Osteoblast (primary cell): ENCODE measurements around the gene REXO4. TPM values are rescaled to one million over a fixed set of nuclear protein-coding genes. Genes with fewer than 3 reads are reported as not detected.

Experiments
- DNase-seq: peaks from one replicate; pipeline ENCODE4 v3.0.0; 2011; ENCODE audit warnings: low spot score, mixed read lengths; ENCODE audit not compliant: insufficient read length; ENCODE audit errors: missing footprints
- H2AFZ ChIP-seq: 2 replicates; pipeline ENCODE4 v1.6.0; 2011; ENCODE audit warnings: mild to moderate bottlenecking, low read length
- H3K27ac ChIP-seq: 2 replicates; pipeline ENCODE4 v1.5.1; 2011; ENCODE audit warnings: mild to moderate bottlenecking, low read depth, low read length, moderate library complexity
- H3K27me3 ChIP-seq: 2 replicates; pipeline ENCODE4 v1.6.0; 2012; ENCODE audit warnings: mild to moderate bottlenecking, control low read depth, inconsistent platforms, low read length, moderate library complexity; ENCODE audit not compliant: insufficient read depth
- H3K36me3 ChIP-seq: 2 replicates; pipeline ENCODE4 v1.5.1; 2011; ENCODE audit warnings: mild to moderate bottlenecking, low read length, control low read depth, moderate library complexity; ENCODE audit not compliant: insufficient read depth
- H3K4me1 ChIP-seq: 2 replicates; pipeline ENCODE4 v1.5.1; 2011; ENCODE audit warnings: mild to moderate bottlenecking, low read length, control low read depth, moderate library complexity; ENCODE audit not compliant: insufficient read depth
- H3K4me2 ChIP-seq: 2 replicates; pipeline ENCODE4 v1.6.0; 2011; ENCODE audit warnings: mild to moderate bottlenecking, low read length; ENCODE audit not compliant: insufficient read depth
- H3K4me3 ChIP-seq: fragments of 200-600 bp; sonication (generic); 3 replicates; pipeline ENCODE4 v1.5.1; 2012; ENCODE audit warnings: mild to moderate bottlenecking, low read length, inconsistent platforms; ENCODE audit not compliant: insufficient read depth
- H3K79me2 ChIP-seq: 2 replicates; pipeline ENCODE4 v1.6.0; 2012; ENCODE audit warnings: mild to moderate bottlenecking, low read length, control low read depth, inconsistent platforms; ENCODE audit not compliant: insufficient read depth
- H3K9me3 ChIP-seq: 2 replicates; pipeline ENCODE4 v1.5.1; 2011; ENCODE audit warnings: low read depth, low read length, control low read depth
- H4K20me1 ChIP-seq: 2 replicates; pipeline ENCODE4 v1.6.0; 2012; ENCODE audit warnings: mild to moderate bottlenecking, low read length, control low read depth; ENCODE audit not compliant: insufficient read depth
- CTCF ChIP-seq: IDR thresholded peaks from 2 replicates; pipeline ENCODE4 v1.5.1; 2011; ENCODE audit warnings: mild to moderate bottlenecking, low read depth, low read length, moderate library complexity; ENCODE audit errors: extremely low read depth
- total RNA-seq: library from RNA; depleted of rRNA; stranded (reverse); fragments of >200 nt; gene quantifications from 2 replicates; pipeline ENCODE4 v1.2.3, GENCODE V29; 2012

Gene REXO4
- total RNA-seq, 1 donor: 11.9 TPM

- Histone ChIP-seq H3K4me2 (no peak overlapping the region), H3K4me1 (no peaks in the 10 kb centered on the region), H3K27ac (no peak overlapping the region), H3K79me2 (no peaks in the 10 kb centered on the region), H2AFZ (no peak overlapping the region), H4K20me1 (no peaks in the 10 kb centered on the region), H3K9me3 (no peaks in the 10 kb centered on the region), H3K27me3 (peaks cover 17% of the 10 kb centered on the region), H3K36me3 (no peaks in the 10 kb centered on the region), H3K4me3 (no peak overlapping the region)
- DNase-seq: peak; percentile 97
- peak; percentile 25 for TF ChIP-seq CTCF
These were observed 11.9 kb upstream of the REXO4 start for GRCh38 chr9:133429641-133430161.

DNA sequence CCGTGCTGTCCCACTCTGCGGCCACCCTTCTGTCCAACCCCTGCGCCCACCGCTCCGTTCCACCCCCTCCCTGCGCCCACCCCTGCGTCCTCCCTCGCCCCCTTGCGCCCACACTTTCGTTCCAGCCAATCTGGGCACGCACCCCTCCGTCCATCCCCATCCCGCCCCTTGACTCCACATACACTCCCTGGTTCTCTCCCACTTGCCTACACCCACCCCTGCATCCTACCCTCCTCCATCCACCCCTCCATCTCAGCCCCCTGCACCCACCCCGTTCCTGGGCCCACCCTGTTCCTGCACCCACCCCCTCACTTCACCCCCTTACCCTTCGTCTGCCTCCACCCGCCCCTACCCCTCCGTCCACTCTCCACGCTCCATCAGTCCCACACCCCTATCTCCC is 11.4 kb upstream of the REXO4 start:
- Histone ChIP-seq H2AFZ (no peak overlapping the region), H3K9me3 (no peaks in the 10 kb centered on the region), H4K20me1 (no peaks in the 10 kb centered on the region), H3K27ac (no peak overlapping the region), H3K79me2 (no peaks in the 10 kb centered on the region), H3K4me2 (no peak overlapping the region), H3K4me1 (no peaks in the 10 kb centered on the region), H3K27me3 (peaks cover 17% of the 10 kb centered on the region), H3K36me3 (no peaks in the 10 kb centered on the region), H3K4me3 (no peak overlapping the region)
- no peak for TF ChIP-seq CTCF
- DNase-seq: peak; percentile 81

DNA sequence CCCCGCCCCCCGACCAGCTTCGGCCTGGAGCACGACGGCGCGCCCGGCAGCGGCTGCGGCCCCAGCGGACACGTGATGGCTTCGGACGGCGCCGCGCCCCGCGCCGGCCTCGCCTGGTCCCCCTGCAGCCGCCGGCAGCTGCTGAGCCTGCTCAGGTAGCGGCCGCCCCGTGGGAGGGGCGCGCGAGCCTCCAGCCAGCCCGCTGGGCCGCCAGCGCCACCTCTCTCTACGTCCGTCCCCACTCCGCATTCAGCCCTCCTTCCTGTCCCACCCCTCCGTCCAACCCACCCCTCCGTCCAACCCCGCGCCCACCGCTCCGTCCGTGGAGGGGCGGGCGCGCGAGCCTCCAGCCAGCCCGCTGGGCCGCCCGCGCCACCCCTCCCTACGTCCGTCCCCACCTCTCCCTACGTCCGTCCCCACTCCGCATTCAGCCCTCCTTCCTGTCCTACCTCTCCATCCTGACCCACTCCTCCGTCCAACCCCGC is 10.8 kb upstream of the REXO4 start:
- Histone ChIP-seq H3K9me3 (no peaks in the 10 kb centered on the region), H3K4me2 (no peak overlapping the region), H3K36me3 (no peaks in the 10 kb centered on the region), H3K4me1 (no peaks in the 10 kb centered on the region), H3K27me3 (peaks cover 17% of the 10 kb centered on the region), H2AFZ (no peak overlapping the region), H3K4me3 (no peak overlapping the region), H4K20me1 (no peaks in the 10 kb centered on the region), H3K27ac (no peak overlapping the region), H3K79me2 (no peaks in the 10 kb centered on the region)
- no peak for TF ChIP-seq CTCF
- peak; percentile 92 for DNase-seq

DNA sequence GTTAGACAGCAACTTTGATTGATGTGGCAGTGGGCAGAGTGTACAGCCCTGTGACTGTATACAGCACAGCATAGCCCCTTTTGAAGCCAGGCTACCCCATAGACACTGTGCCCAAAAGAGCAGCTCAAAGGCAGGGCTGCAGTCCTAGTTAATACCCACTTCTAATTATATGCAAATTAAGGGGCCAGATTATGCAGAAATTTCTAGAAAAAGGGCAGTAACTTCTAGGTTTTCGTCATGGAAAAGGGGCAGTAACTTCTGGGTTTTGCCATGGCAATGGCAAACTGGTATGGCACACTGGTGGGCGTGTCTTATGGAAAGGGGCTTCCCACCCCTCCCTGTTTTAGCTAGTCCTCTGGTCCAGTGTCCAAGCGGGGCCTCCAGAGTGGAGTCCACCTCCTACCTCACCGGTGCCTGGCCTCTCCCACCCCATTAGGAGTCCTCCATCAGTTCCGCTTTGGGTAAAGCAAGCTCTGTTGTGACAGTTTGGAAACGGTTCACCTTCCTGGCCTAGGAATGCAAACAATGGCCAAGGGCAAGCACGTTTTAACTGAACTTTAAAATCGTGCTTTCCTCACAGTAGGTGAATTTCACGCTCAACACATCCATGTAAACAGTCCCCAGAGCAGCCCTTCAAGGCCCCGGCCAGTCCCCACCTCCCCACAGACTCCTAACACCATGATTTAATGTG is 10.0 kb upstream of the REXO4 start:
- H3K79me2 ChIP-seq: no peaks in the 10 kb centered on the region
- H2AFZ ChIP-seq: no peak overlapping the region
- TF ChIP-seq CTCF: no peak
- H3K27ac ChIP-seq: no peak overlapping the region
- peaks cover 17% of the 10 kb centered on the region for H3K27me3 ChIP-seq
- no peak overlapping the region for H3K4me2 ChIP-seq
- no peaks in the 10 kb centered on the region for H3K4me1 ChIP-seq
- no peaks in the 10 kb centered on the region for H3K9me3 ChIP-seq
- no peaks in the 10 kb centered on the region for H3K36me3 ChIP-seq
- H4K20me1 ChIP-seq: no peaks in the 10 kb centered on the region
- peak; percentile 74 for DNase-seq
- no peak overlapping the region for H3K4me3 ChIP-seq
